Measurements from ENCODE around the gene DKK3.

DKK3 gene

DNA sequence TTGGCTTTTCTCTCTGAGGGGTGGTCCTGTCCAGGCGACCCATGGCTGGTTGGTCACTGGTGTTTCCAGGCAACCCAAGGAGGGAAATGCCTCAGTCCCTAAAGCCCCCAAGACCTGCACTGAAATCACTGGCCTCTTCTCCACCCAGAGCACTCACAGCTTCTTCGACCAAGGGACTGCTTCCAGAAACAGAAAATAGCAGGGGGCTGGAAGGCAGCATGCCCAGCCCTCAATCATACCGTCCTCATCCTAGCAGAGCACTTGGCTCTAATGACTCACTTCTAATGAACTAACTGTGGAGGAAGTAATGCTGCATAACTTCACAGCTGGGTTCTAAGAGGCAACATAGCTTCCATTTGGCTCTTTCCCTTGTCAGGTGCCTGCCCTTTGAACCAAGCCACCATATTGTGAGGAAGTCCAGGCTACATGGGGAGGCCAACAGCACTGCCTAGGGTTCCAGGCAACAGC, 27.6 kb downstream of the DKK3 start:
- DNase-seq: no peak

DNA sequence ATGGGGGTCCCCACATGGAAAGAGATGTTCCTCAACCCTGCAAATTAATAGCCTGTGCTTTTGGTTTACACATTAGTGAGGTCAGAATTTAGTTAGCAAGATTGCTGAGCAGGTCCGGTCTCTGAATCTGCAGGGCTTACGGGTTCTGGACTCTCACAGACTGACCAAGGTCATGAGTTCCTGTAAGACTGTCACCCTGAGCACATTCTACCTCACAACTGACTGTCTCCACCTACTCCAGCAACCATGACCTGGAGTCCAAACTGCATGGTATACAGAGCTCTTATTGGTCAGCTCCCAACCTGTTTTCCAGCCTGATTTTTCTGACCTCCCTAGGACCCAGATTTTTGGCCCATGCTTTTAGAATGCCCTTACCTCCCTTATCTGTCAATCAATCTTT, 28.2 kb downstream of the DKK3 start:
- DNase-seq: no peak

- DNase-seq: peak; percentile 96
Observed at GRCh38 chr11:11979488-11980117, 28.8 kb downstream of the DKK3 start.

- DNase-seq: peak; percentile 90
Observed at GRCh38 chr11:11978792-11979487, 29.5 kb downstream of the DKK3 start.

GRCh38 chr11:11978098-11978637, 30.3 kb downstream of the DKK3 start:
- DNase-seq: no peak

GRCh38 chr11:11977206-11977938, 31.1 kb downstream of the DKK3 start:
- peak; percentile 62 for DNase-seq

GRCh38 chr11:11976481-11977127, 31.8 kb downstream of the DKK3 start:
- no peak for DNase-seq

GRCh38 chr11:11975201-11976092, 33.0 kb downstream of the DKK3 start:
- no peak for DNase-seq

- DNase-seq: no peak
Observed at GRCh38 chr11:11973866-11974265, 34.6 kb downstream of the DKK3 start.

- DNase-seq: peak; percentile 73
Observed at GRCh38 chr11:11973361-11973800, 35.0 kb downstream of the DKK3 start.

DNA sequence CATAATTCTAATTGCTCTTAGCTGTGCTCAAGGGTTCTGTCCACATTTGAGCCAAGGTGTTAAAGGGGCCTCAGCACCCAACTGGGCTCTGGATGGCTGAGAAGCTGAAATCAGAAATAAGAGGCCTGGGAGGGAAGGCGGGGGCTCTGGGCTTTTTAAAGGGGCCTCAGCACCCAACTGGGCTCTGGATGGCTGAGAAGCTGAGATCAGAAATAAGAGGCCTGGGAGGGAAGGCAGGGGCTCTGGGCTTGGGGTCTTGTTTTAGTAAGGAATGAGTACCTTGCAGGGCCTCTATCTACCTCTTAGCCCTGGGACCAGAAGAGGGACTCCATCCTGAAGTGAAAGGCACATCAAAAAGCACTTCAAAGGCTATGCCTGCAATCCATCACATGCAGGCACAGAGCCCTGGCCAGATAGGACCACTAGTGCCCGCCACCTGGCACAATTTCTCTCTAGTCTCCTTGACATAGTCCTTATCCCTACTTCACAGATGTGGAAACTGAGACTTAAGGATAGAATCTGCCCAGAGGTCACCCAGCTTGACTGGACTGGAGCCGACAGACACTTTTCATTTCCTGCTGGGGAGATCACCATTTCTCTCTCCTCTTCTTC, 35.6 kb downstream of the DKK3 start:
- no peak for DNase-seq

GRCh38 chr11:11971906-11972547, 36.4 kb downstream of the DKK3 start:
- DNase-seq: peak; percentile 85

GRCh38 chr11:11970556-11970955, 37.9 kb downstream of the DKK3 start:
- no peak for DNase-seq

- peak; percentile 42 for DNase-seq
Observed at GRCh38 chr11:11969380-11970215, 38.8 kb downstream of the DKK3 start.

DNA sequence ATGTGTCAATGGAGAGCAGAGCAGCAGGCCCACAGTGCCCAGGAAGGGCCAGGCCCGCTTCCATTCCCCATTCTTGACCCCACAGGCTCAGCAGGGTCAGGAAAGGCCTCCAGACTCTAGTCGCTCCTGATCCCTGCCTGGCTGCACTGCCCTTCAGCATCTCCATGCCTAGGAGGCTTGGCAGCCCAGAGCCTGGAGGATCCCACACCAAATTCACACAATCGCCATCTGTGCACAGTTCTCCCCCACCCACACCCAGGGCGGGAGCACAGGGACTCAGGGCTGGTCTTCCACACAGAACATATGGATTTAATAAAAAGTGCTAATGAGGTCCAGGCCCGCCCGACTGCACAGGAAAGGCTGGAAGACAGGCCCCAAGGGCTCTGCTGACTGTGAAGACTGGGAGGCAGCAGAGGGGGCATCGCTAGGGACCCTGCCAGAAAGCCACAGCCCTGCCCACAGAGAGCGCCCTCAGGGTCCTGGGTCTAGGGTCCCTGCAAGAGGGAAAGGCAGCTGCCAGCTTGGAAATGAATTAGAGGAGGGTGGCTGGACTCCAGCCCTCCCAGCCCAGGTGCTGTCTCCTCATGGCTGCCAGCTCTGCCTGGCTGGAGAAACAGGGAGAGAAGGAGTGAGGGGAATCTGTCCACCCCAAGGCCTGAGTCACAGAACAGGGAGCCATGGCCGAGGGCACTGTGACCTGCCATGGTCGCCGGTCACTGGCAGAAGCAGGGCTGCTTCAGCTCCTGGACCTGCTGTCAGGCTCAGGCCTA, 39.7 kb downstream of the DKK3 start:
- peak; percentile 79 for DNase-seq

DNA sequence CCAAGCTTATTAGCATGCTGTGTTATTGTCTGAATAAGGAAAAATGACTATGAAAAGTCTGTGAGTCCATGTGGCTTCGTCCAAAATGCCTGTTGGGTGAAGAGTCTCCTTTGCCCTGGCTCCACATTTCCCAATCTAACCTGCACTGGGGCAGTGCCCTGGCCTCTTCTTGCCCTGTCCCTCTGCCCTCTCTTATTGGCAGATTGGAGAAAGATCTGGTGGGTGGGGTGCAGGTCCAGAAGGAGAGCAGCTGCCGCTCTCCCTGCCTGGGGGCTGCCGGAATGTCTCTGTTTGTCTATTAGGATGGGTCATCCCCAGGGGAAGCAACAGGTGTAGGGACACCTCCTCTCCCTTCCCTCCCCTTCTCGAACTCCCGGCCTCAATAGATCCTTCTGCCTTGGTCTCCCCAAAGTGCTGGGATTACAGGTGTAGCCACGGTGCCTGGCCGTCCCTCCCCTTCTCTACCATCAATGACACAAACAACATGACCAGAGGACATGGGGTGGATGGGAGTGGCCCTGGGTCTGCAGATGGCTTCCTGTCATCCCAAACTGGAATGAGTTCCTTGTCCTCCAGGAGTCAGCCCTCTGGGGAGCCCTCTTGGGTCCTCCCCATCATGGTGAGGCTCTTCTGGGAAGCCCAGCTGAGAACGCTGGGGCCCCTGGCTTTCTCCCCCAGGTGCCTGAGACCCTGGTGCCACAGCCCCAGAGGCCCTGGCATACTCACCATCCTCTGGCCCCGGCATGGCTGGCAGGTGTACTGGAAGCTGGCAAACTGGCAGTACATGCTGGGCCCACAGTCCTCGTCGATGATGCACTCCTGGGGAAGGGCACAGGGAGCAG, 40.5 kb downstream of the DKK3 start:
- no peak for DNase-seq

- DNase-seq: peak; percentile 90
Observed at GRCh38 chr11:11966826-11967668, 41.4 kb downstream of the DKK3 start.
